NT2/D1 (cell line): ENCODE results near the gene MAML2.

Source experiments
- SUZ12 ChIP-seq: IDR thresholded peaks from 2 replicates; pipeline ENCODE4 v1.6.1; 2011; ENCODE audit not compliant: insufficient read length, insufficient read depth; ENCODE audit errors: extremely low read depth
- YY1 ChIP-seq: IDR thresholded peaks from 2 replicates; pipeline ENCODE4 v1.6.1; 2011; ENCODE audit not compliant: insufficient read length, insufficient read depth
- ZNF274 ChIP-seq: IDR thresholded peaks from 2 replicates; pipeline ENCODE4 v1.6.1; 2011; ENCODE audit warnings: mild to moderate bottlenecking, low read depth, low read length

DNA sequence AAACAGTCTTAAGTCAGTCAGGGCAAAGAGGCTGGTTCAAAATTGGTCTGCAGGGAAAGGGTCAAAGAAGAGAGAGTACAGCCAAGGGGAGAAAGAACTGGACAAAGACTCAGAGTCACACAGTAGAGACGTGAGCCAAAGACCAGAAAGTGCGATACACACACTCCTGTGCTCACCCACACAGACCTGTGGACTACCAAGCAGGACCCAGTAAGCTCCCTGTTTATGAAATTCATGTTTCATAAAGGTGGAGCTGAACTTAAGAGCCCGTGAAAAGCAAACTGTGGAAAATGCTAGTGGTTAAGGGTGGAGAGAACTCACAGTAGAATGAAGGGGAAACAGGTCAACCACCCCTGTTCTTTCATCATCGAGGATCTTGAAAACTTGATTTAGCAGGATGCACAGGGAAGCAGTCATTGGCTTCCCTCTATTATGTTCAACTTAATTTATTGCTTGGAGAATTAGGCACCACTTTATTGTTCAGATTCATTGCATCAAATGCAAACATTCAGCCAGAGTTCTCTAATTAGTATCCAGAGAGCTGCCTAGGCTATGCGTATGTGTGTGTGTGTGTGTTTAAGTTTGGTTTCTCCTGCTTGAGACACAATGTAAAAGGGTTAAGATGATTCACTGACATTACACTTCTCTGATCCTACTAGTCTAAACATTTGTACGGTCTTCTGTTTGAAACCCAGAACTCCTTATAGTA, 258.2 kb downstream of the MAML2 start:
- no peak for TF ChIP-seq ZNF274
- TF ChIP-seq SUZ12: no peak
- TF ChIP-seq YY1: no peak
